Stromal cell of bone marrow (primary cell): ENCODE measurements around the gene OXGR1.
"Not testable (repeated sequence)": the region's sequence is repeated elsewhere in the genome, so short reads cannot be mapped to it uniquely, and the experiment has no call there.

ENCODE experiments used
- DNase-seq: peaks from one replicate; pipeline ENCODE4 v3.0.0-alpha.2; 2012; ENCODE audit warnings: low read depth

The OXGR1 gene

DNA sequence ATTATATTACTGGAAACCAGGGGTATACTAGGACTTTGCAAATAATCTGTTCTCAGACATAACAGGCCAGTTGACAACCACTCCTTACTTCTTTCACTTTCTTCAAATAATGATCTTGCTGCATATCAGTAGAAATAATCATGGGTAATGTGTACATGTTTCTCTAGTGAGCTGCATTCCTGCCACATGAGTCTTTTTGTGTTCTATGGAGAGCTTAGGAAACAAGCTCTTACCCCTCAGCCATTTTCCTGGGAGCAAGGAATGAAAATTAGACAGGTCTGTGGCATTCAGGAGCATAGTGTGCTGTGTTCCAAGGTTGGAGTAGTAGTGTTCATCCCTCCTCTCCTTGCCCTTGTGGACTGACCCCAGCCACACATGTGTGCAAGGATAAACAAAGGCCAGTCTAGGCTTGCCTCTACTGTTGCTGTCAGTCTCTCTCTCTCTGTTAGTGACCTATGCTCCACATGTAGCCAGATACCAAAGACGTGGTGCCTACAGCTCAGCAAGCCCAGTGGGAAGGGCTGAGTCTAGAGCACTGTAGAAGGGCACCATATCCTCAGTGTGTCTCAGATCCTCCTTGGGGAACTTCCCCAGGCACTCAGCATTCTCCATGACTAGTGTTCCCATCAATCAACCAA lies 11.5 kb upstream of the OXGR1 start:
- no peak for DNase-seq

DNA sequence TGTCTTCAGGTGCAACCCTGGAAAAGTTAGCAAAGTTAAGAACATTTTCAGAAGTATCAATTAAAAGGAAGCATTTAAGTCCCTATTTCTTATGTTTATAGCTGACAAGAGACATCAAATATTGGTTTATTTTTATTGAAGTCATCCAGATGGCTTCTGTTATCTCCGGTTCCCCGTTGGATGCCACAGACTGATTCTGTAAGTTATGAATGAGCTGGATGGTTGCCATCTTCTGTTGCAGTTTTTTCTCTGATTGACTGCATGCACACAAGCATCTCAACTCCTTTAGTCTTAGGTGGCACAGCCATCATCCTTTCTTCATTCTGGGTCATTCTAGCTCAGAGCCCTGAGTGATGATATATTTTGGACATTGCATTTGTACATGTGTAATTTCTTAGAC lies 10.6 kb upstream of the OXGR1 start:
- no peak for DNase-seq

DNA sequence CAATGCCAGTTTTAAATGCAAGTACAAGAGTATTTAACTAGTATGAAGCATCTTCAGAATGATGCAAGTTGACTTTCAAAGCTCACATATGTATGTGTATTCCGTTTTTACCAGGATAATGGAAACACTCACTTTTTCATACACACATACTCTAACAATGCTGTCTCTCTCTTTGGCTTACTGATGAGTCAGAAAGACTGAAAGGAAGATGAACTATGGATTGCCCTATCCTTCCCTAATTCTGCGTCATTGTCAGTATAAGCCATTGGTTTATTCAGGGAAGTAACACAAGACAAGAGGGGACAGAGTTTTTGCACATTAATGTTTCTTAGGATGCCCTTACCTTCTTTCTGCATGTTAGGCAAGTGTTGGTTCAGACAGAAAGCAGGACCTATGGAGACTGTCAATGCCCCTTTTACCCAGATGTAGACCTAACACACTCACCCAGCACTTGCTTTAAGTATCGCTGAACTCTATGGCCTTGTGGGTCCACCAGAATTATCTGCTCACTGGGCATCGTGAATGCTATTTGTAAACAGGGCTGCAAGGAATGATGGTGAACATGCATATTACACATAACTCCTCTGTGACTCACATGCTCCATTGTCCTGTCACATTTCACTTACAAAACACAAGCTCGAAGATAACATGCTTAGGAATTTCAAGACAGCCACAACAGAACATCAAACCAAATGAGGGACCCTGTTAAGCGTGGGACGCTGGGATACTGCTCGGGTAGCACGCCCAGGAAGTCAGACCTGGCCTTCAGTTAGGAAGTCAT lies 10.0 kb upstream of the OXGR1 start:
- no peak for DNase-seq

DNA sequence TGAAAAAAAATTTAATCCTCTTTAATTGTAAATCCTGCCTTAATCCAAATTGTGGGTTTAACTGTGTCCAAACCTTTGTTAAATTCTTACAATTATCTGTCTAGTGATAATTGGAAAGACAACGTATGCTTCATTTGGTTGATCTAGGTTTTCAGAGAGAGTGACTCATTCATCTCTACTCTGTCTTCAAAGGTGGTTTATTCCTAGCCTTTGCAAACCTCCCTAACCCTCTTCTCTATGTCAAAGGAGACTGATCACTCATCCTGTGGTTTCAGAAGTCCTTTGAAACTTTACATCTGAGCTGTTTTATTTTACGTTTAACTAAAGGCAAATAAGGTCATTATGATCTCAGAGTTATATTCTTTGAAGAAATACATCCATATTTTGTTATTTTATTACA lies 8.8 kb upstream of the OXGR1 start:
- DNase-seq = no peak

DNA sequence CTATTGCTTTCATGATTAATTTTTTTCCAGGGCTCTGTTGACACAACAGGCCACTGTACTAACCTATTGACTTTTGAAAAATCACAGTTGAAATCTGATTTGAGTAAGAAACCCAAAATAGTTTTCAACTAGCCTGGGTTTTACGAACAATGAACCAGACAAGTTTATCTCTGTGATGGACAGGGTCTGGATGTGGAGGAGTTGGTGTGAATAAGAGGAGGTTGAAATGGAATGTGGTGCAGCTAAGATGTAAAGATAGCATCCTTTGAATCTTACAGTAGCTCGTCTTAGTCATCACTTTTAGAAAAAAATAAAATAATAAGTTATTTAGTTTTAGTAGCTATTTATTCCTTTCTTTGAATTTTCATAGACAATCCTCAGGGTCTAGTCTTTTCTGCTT lies 8.3 kb upstream of the OXGR1 start:
- no peak for DNase-seq

DNA sequence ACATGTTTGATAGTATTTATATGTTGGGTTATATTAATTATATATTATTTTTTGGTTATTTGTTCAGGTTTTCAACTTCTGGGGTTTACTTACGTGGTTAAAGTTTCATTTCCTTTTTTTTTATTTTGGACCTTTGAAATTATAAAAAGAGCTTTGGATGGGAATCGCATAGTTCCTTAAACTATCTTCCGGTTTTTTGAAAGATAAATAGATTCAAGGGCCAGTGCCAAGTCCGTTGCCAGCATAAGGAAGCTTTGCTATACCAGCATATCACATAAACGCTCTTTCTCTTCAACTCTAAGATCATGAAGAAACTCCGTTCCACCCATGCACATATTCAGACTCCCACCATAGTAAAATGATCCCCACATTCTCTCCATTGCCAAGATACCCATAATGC lies 7.4 kb upstream of the OXGR1 start:
- DNase-seq = no peak

DNA sequence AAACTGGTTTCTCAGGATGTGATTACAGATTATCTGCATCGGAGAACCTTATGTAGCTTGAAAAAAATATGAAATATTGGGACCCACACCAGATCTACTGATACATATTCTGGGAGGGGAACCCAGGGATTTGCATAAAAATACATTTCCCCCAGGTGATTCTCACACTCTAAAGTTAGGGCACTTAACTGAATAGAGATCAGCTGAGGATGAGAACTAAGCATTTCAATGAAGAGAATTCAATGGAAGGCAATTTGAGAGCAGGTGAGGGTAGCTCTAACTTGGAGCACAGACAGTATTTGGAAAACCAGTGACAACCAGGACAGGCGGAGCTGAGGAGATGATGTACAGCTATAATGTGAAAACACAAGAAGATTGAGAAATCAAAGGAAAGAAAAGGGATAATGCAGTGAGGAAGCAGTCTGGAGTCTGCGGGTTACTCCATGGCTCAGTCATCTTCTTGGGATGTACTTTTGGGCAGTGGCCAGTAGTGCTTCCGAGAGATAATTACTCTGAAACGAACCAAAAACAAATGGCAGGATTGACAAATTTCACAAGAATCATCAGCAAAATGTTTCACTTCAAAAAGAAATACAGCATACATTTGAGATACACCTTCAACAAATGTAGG lies 6.1 kb upstream of the OXGR1 start:
- DNase-seq = no peak

DNA sequence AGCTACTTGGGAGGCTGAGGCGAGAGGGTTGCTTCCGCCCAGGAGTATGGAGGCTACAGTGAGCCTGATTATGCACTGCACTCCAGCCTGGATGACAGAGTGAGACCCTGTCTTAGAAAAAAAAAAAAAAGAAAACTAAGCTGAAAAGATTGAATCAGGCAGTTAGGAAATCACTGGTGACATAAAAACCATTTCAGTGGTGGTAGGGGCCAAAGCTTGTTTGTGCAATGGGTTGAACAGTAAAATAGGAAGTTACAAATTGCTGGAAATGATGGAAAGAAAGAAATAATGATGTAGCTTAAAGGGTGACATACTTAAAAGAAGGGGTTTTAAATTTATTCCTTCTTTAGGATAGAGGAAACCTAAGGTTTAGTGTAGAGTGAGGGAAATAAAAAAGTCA lies 4.8 kb upstream of the OXGR1 start:
- no peak for DNase-seq

DNA sequence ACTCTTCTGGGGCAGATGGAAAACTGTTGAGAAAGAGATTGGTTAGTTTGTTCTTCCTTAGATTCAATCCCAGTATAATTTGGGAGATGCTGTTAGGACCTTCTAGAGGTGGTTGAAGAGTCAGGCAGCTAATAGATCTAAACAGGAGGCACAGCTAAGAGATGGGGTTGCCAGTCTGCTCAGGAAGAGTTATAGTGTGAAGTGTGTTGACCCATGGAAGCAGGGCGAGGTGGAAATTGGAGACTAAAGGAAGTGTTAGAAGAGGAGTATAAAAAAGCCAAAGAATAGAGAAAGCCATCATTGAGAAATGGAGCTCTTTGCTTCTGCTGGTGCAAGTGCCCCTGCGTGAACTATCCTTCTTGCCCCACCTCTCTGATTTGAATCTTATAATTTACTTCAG lies 3.8 kb upstream of the OXGR1 start:
- no peak for DNase-seq

DNA sequence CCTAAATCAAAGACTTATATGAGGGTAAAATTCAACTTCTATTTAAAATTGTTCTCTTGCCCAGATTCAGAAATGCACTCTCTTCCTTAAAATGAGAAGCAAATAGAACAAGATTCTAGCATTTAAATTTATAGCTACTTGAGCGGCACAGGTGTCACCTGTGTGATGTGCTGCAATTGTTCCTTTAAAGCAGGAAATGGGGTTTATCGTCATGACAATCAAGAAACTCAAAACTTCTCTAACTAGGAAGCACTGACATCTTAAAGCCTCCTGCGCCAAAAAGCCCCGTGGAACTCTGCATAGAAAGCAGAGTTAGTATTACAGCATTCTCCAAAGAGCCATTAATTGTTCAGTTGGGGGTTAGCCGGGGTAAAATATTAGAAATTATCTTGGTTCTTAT lies 2.6 kb upstream of the OXGR1 start:
- no peak for DNase-seq

DNA sequence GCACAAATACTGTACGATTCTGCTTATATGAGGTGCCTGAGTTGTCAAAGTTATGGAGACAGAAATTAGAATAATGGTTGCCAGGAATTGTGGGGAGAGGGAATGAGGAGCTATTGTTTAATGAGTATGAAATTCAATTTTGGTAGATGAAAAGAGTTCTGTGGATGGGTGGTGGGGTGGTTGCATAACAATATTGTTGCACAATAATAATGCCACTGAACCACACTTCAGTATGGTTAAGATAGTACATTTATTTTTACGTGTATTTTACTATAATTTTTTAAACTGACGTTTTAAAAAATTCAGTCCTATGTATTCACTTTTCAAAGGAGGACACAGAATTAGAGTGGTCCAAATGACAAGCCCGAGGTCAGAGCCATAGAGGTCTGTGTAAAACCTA lies 1.8 kb upstream of the OXGR1 start:
- DNase-seq = no peak

DNA sequence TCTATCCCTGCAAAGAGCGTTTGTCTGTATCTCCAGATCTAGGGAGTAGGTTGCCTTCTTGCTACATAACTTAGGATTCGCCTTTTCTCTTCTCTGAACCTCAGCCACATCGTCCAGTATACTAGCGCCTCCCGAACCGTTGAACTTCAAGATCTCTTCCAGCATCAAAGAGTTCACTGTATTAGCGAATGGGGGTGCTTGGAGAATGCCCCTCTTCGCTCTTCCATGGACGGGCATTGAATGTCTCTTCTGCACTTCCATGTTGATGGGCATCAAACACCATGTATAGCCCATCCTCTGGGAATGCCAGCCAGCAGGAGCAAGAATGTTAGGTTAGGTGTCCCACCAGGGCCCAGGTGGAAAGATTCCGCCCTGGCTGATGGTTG lies 575 bp upstream of the OXGR1 start:
- no peak for DNase-seq

DNA sequence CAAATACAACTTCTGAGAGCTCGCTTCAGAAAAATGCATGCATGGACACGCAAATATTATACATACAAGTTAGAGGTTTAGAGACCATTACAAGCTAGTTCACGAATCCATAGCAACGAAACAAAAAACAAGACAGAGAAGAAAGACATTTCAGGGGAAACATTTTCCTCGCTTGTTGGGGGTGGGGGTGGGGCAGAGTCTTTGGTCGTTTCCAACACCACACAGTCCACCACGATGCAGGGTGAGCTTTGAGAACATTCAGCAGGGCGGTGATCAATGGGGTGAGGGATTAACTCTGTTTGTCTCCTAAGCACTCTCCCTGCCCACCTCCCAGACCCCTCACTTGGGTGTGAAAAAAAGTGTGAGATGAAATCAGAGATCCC lies 651 bp downstream of the OXGR1 start:
- DNase-seq = no peak

DNA sequence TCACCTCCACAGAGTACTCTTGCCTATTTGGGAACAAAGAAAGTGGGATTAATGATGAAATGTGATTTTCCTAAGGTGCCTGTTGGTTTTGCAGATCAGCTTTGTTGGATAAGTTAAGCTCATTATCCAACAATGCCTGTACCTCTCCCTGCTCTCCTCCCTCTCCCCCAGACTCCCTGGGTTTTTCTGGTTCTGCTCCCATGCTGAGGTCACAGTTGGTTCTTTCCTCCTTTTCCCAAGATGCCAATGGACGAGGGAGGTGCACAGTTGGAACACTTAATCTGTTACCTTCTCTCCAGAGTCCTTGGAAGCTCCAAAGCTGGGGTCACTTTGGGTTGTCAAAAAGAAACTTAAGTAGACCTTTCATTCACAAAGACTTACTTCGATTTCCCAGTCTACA lies 1.6 kb downstream of the OXGR1 start:
- no peak for DNase-seq

DNA sequence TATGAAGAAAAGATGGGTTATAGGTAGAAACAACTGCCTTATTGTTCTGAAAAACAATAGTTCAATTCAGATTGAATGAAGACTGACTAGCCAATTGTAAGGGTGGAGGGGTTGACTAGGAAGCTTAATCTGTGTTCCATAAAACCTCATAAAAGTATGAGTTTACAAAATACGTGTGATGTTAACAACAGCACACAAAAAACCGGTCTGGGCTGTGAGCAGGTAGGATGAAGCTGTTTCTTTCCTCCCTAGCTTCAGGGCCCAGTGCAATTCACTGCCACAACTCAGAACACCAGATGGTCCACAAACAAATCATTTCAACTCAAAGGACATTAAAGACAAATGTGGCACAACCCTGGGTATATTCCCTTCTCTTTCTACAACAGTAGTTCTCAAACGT lies 3.2 kb downstream of the OXGR1 start:
- no peak for DNase-seq

DNA sequence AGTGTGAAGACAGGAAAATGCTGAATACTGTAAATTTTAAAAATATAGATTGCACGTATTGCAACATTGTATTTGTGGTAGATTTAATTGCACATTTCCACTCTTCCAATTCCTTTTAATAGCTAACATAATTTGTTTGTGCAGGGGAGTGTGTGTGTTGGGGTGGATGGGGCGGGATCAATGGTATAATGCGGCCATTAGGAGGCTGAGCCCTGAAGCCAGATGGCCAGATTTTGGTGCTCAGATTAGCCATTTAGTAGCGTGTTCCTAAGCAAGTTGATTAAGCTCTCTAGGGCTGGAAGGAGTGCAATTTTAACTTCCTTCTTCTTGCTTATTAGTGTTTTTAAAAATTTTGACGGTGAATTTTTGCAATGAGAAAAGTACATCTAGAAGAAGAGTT lies 5.8 kb downstream of the OXGR1 start:
- DNase-seq = no peak

DNA sequence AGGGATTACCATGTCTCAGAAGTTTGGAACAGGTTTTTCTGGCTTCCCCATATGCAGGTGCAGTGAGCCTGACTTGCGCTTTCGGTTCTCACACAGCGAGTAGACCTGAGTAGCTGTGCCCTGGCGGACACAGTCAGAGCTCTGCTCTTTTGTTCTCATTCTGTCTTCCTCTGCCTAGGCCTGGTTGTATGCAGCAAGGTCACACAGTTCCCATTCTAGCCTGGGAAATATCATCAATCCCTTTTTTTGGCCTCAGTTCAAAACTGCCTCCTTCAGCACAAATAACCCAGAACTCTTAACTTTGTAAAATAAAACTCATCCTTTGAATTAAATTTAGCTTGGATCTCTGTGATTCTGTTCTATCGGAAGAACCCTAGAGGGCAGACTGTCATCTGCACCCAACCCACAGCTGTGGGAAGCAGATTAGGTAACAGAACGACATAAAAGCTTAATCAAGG lies 10.2 kb downstream of the OXGR1 start:
- no peak for DNase-seq

DNA sequence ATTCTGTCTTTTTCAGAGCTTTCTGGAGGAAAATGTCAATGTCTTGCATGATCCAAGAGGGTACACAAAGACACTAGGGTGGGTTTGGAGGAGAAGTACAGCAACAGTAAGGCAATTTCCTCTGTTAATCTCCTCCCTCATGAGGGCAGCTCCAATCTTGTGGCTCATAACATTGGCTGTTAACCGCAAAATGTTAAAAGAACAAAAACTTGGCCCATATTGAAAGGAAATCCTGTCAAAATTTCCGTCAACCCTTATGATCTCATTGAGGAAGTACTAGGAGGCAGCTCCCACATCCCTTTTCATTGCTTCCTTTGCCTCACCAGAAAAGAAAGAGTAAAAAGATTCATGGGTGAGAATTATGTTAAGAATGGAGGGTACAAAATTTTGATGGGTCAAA lies 11.6 kb downstream of the OXGR1 start:
- DNase-seq = no peak

DNA sequence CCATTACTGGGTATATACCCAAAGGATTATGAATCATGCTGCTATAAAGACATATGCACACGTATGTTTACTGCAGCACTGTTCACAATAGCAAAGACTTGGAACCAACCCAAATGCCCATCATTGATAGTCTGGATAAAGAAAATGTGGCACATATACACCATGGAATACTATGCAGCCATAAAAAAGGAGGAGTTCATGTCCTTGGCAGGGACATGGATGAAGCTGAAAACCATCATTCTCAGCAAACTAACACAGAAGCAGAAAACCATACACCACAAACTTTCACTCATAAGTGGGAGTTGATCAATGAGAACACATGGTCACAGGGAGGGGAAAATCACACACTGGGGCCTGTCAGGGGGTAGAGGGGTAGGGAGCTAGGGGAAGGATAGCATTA lies 14.4 kb downstream of the OXGR1 start:
- DNase-seq = not testable (repeated sequence)

DNA sequence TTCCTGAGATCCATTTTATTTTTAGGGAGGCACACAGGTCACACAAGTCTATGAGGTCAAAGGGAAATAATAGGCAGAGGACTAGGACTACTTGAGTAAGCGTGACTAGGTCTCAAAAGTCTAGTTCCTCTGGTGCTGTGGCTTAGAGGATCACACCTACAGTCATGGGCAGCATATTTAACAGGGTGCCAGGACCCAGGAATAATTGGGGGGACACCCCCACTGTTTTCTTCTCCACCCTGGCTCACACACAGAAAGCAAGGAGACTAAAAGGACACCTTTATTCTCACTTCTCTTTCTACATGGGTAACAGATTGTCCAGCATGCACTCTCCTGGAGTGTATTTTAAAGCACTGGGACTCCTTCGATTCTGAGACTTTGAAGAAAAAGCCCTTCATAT lies 26.2 kb downstream of the OXGR1 start:
- DNase-seq = no peak

DNA sequence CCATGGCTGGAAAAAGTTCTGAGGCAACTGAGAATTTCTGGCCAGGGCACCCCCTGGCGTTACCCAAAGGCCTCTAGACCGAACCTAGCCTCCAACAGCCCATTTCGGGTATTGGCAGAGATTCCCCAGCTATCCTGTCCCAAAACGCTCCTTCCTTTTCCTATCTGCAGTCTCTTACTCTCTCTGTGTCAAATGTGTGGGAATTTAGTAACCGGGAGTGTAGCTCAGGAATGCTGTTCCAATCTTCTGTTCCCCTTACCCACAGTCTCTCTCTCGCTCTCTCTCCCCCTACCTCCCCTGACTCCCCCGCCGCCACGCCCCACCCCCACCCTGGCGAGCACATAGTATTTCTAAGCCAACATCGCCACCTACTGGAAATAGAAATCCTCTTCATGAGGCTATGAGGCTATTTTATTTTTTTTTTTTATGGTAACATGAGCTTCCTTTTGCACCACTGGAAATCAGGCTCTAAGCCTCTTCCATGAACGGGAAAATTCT lies 27.0 kb downstream of the OXGR1 start:
- no peak for DNase-seq

DNA sequence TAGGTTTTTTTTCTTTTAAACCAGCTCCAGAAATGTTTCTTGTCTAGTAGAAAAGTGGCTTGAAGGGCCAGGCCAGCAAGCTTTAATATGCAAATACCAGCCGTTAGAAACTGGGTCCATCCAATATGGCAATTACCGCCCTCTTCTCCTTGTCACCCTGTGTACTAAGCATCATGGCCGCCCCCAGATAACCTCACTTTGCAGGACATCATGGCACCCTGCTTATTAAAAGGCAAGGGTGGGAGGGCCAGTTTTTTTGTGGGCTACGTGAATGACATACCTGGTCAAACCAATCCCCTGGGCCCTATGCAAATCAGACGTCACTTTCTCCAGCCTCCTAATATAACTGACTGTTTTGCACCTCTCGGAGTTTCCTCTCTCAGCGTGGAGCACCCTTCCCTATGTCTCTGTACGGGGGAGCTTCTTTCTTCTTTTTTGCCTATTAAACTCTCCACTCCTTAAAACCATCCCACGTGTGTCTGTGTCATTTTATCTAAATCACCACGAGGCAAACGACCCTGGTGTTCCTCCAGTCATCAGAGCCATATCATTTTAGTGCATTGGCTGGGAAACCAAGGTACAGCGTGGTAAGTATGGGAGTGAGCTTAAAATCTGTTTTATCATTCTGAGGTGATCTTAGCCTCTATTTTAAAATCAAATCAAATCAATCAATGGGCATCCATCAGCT lies 27.7 kb downstream of the OXGR1 start:
- DNase-seq = no peak
